Keratinocyte (primary cell): ENCODE results near the gene FBXW7. TPM values are rescaled to one million over a fixed set of nuclear protein-coding genes. Genes with fewer than 3 reads are reported as not detected.

Source experiments
- DNase-seq: peaks from one replicate; pipeline ENCODE4 v3.0.0-alpha.2; 2011; ENCODE audit warnings: low read depth, missing footprints, low spot score
- FAIRE-seq: peaks from 2 replicates; lab custom pipeline; 2011; peaks lifted over from hg19 to GRCh38; lab: Jason Lieb, UNC
- H2AFZ ChIP-seq: 2 replicates; pipeline ENCODE4 v1.6.0; 2012; ENCODE audit warnings: low read length, control low read depth, inconsistent platforms; ENCODE audit not compliant: control insufficient read depth
- H3K27ac ChIP-seq: 2 replicates; pipeline ENCODE4 v1.5.1; 2011; ENCODE audit warnings: low read length; ENCODE audit not compliant: control insufficient read depth, insufficient read depth
- H3K27me3 ChIP-seq: 3 replicates; pipeline ENCODE4 v1.6.0; 2011; ENCODE audit warnings: low read length; ENCODE audit not compliant: control insufficient read depth, insufficient read depth; ENCODE audit errors: extremely low read depth
- H3K36me3 ChIP-seq, 2 experiments: 2 replicates in 1 of 2; 3 replicates in 1 of 2; pipeline ENCODE4 v1.5.1; 2011; ENCODE audit warnings: low read length in 2 of 2, mild to moderate bottlenecking in 1 of 2; ENCODE audit not compliant: control insufficient read depth in 2 of 2, insufficient read depth in 2 of 2; ENCODE audit errors: extremely low read depth in 1 of 2
- H3K4me1 ChIP-seq: 3 replicates; pipeline ENCODE4 v1.5.1; 2011; ENCODE audit warnings: low read length; ENCODE audit not compliant: control insufficient read depth, insufficient read depth; ENCODE audit errors: extremely low read depth
- H3K4me2 ChIP-seq: 3 replicates; pipeline ENCODE4 v1.6.0; 2011; ENCODE audit warnings: low read depth, low read length; ENCODE audit not compliant: control insufficient read depth, insufficient read depth; ENCODE audit errors: extremely low read depth
- H3K4me3 ChIP-seq, 3 experiments: fragments of 200-600 bp in 1 of 3; sonication (generic) in 1 of 3; 2 replicates in 2 of 3; 3 replicates in 1 of 3; pipeline ENCODE4 v1.5.1; 2011 to 2016; ENCODE audit warnings: low read length in 3 of 3, mild to moderate bottlenecking in 3 of 3, control low read depth in 2 of 3, inconsistent platforms in 1 of 3, low read depth in 1 of 3, mixed read lengths in 1 of 3, mixed run types in 1 of 3, moderate library complexity in 1 of 3; ENCODE audit not compliant: control insufficient read depth in 2 of 3, insufficient read depth in 2 of 3; ENCODE audit errors: extremely low read depth in 1 of 3
- H3K79me2 ChIP-seq: 2 replicates; pipeline ENCODE4 v1.6.0; 2012; ENCODE audit warnings: low read length; ENCODE audit not compliant: control insufficient read depth, insufficient read depth
- H3K9ac ChIP-seq: 3 replicates; pipeline ENCODE4 v1.6.0; 2011; ENCODE audit warnings: low read length; ENCODE audit not compliant: control insufficient read depth, insufficient read depth; ENCODE audit errors: extremely low read depth
- H3K9me1 ChIP-seq: 3 replicates; pipeline ENCODE4 v1.6.0; 2011; ENCODE audit warnings: low read length; ENCODE audit not compliant: control insufficient read depth, insufficient read depth; ENCODE audit errors: extremely low read depth
- H3K9me3 ChIP-seq: 2 replicates; pipeline ENCODE4 v1.5.1; 2012; ENCODE audit warnings: low read depth, low read length; ENCODE audit not compliant: control insufficient read depth
- H4K20me1 ChIP-seq: 3 replicates; pipeline ENCODE4 v1.6.0; 2011; ENCODE audit warnings: low read length; ENCODE audit not compliant: control insufficient read depth, insufficient read depth; ENCODE audit errors: extremely low read depth
- CTCF ChIP-seq, 3 experiments: IDR thresholded peaks in 1 of 3; conservative IDR thresholded peaks in 1 of 3; optimal IDR thresholded peaks in 1 of 3; 2 replicates in 2 of 3; 3 replicates in 1 of 3; pipeline versions ENCODE3 to v1.5.1; 2011; ENCODE audit warnings: low read length in 3 of 3, mild to moderate bottlenecking in 3 of 3, moderate library complexity in 2 of 3, control low read depth in 1 of 3, inconsistent platforms in 1 of 3; ENCODE audit not compliant: insufficient read depth in 2 of 3; ENCODE audit errors: extremely low read depth in 1 of 3
- EZH2 ChIP-seq: IDR thresholded peaks from one replicate; pipeline ENCODE4 v1.6.1; 2012; ENCODE audit warnings: inconsistent platforms, mild to moderate bottlenecking, low read length, moderate library complexity
- dilution Hi-C: fragments of 300-500 bp; cut with MboI; formaldehyde crosslinking; loops from one replicate; pipeline ENCODE4 v1.7.0; 2020; ENCODE audit warnings: low sequenced_read_pairs; ENCODE audit not compliant: extremely low pct_ligation_motif_present
- polyA plus RNA-seq, 5 experiments: library from polyadenylated mRNA; depleted of rRNA in 3 of 5; stranded (reverse) in 3 of 5; stranded (forward) in 1 of 5; unstranded in 1 of 5; fragments of >200 nt; gene quantifications; 1 replicate in 1 of 5; 2 replicates in 3 of 5; 3 replicates in 1 of 5; pipeline versions ENCODE4 v1.2.1 to v1.2.3, GENCODE V29; 2011 to 2012; ENCODE audit warnings: missing spikeins in 2 of 5, low read depth in 1 of 5, low replicate concordance in 1 of 5

The FBXW7 gene
- polyA plus RNA-seq, 1 donor (not counting 4 experiments of a cell fraction or from before 2014, with no cell fraction given) = 39.6 TPM

GRCh38 chr4:152571770-152572169, 35.9 kb upstream of the FBXW7 start:
- Histone ChIP-seq H2AFZ (no peak overlapping the region), H3K9ac (no peak overlapping the region), H3K27me3 (no peaks in the 10 kb centered on the region), H3K27ac (no peak overlapping the region), H3K4me2 (no peak overlapping the region), H3K79me2 (no peaks in the 10 kb centered on the region), H3K9me1 (no peaks in the 10 kb centered on the region), H3K4me3 (no peak overlapping the region), H3K9me3 (no peaks in the 10 kb centered on the region), H4K20me1 (no peaks in the 10 kb centered on the region), H3K4me1 (peaks cover 17% of the 10 kb centered on the region), H3K36me3 (no peaks in the 10 kb centered on the region)
- dilution Hi-C loops = no loop called here
- no peak for TF ChIP-seq CTCF (optimal IDR thresholded peaks at IDR 0.05 in 1 of 3, IDR thresholded peaks at IDR 0.05 in 1 of 3, conservative IDR thresholded peaks at IDR 0.05 in 1 of 3; ENCODE audit: extremely low read depth in 1 of 3, insufficient read depth in 2 of 3, low read length in 3 of 3)
- TF ChIP-seq EZH2 = no peak
- FAIRE-seq (no peak), DNase-seq (no peak)

- no peaks in the 10 kb centered on the region for H3K9me1 ChIP-seq
- TF ChIP-seq CTCF (optimal IDR thresholded peaks at IDR 0.05 in 1 of 3, IDR thresholded peaks at IDR 0.05 in 1 of 3, conservative IDR thresholded peaks at IDR 0.05 in 1 of 3; ENCODE audit: extremely low read depth in 1 of 3, insufficient read depth in 2 of 3, low read length in 3 of 3) = no peak
- TF ChIP-seq EZH2 = no peak
- no peak overlapping the region for H3K27ac ChIP-seq
- H4K20me1 ChIP-seq = no peaks in the 10 kb centered on the region
- H3K79me2 ChIP-seq = no peaks in the 10 kb centered on the region
- no peak overlapping the region for H3K4me3 ChIP-seq
- H3K36me3 ChIP-seq = no peaks in the 10 kb centered on the region
- no peak overlapping the region for H3K4me2 ChIP-seq
- FAIRE-seq = no peak
- no peaks in the 10 kb centered on the region for H3K27me3 ChIP-seq
- no peak overlapping the region for H2AFZ ChIP-seq
- dilution Hi-C loops = no loop called here
- no peaks in the 10 kb centered on the region for H3K9me3 ChIP-seq
- H3K4me1 ChIP-seq = peaks cover 17% of the 10 kb centered on the region
- no peak for DNase-seq
- H3K9ac ChIP-seq = no peak overlapping the region
Observed at GRCh38 chr4:152571296-152571695, 35.4 kb upstream of the FBXW7 start.
